OCI-M2 (cell line): ENCODE results near the gene PTPRB.

Experiments
- DNase-seq: peaks from one replicate; lab custom pipeline; 2025; ENCODE audit not compliant: unreplicated experiment; lab: John Stamatoyannopoulos, UW

PTPRB gene

DNA sequence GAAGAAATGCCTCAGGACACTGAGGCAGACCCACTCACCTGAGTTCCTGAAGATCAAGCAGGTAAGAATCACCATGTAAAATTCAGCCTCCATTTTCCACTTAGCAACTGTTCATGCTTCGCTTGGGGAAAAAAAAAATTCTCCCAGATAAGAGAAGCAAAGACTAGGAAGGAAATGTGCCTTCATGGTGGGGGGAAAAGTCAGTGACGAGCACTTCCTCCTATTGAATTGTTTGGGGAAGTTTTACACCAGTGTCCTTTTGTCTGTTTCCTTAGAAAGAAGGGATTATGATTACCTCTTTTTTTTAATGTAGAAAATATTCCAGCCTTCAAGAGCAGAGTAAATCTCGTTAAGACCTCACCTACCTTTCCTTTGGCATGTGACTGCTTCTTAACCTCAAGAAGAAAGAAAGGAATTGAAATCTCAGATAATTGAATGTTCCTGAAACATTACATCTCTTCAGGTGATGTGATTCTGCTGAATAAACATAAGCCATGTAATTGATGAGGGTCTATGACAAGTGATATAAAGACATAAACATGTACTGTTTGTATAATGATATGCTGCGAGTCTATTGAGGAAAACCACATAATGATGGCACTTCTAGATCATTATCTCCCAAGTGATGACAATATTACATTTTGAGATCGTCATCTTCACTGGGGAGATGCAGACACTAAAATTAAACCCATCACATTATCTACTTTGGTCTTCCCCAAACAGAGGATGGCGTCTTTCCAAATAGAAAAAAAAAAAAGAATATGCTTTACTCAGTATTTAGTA is at the start of gene PTPRB:
TSS of gene PTPRB (minus strand) at position 127 of the 783 bp plus-strand sequence. CDS start at position 93, 34 bp downstream.
- no peak for DNase-seq

DNA sequence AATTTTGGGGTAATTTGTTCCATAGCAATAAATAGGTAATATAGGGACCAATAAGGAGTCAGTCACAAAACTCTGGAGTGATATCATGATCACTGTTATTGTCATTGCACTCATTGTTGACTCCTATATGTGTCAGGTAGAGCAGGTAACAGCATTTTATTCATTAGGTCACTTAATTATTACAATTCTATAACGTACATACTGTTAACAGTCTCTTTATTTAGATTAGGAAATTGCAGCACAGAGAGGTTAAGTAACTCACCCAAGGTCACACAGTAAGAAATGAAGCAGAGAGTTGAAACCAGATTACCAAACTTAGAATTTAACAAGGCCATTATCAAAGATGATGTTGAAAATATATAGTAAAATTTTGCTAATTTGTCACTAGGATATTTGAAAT is 49.7 kb upstream of the PTPRB start:
- no peak for DNase-seq

DNA sequence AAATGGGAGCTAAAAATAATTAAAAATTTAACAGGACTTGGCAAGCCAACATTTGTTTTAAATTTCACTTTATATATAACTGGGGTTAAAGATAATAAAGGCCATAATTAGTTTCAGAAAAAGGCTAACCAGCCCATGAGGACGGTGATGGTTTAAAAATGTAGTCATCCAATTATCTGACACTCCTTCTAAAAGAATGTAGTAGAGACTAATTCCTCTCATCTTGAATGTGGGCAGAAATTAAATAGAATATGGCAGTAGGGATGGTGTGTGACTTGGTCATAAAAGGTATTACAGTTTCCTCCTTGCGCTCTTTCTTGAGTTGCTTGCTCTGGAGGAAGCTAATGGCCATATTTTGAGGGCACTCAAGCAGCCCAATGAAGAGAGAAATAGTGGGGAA is 49.1 kb upstream of the PTPRB start:
- no peak for DNase-seq

DNA sequence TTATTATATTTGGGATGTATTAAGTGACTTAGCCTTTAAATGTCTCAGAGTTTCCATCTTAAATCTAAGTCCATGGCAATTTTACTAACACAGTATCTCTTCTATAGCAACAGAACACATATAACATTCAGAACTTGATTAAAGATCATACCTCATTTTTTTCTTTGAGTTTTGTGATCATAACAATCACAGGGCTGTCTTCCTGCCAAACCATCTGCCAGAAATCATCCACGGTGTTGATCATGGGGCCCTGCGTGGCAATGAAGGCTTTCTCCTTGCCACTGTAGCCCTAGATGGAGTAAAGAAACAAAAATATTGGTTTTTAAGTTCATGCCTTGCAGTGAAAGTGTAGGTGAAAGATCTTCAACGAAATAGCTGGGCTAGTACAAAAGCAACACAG is 46.7 kb upstream of the PTPRB start:
- no peak for DNase-seq

DNA sequence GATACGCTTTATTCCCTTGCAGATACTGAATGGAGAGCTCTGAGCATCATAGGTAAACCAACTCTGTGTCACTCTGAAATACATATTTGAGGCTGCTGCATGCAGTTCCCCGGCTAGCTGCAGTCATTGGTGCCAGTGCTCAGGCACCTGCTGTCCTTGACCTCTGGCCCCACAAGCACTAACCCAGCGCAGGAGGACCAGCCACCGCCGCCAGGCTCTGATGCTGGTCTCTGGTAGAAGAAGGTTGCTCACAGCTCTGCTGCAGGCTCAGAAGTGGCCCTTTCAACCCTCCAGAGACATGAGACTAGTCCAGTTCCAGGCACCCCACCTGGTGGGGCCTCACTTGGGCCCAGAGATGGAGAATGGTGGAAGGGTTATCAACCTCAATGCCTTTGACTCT is 34.5 kb upstream of the PTPRB start:
- DNase-seq = no peak

DNA sequence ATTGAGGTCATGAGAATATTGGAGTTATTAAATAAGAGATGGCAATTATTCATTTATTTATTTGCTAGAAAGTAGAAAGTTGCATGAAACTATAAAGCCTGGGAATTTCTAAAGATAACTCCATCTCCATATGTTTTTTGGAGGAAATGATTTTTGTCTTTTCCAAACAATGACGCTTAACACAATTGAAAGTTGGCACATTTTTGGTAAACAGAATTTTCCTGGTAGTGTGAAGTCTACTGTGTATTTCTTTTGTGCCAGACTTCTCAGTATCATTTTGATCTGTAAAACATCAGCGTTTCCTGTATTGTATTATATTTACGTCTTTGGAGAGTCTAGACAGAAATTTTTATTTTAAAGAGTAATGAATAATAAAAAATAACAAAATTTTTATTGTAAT is 33.7 kb upstream of the PTPRB start:
- DNase-seq = no peak

DNA sequence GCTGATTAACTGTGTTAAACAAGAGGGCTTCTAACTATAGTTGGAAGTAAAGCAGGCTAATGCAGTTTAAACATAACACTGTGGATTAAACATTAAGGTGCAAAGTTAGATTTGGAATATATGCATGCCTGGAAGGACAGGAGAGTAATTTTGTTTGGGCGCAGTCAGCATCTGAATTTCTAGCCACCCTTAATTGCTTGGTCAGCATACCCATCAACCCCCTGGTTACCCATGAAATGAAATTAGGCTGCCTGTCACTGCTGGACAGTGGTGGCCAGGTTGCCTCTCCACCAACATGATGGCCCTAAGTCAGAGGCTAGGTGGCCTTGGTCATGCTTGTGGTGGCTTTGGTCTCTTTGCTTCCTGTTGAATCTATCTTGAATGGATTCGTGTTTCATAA is 30.0 kb upstream of the PTPRB start:
- no peak for DNase-seq

DNA sequence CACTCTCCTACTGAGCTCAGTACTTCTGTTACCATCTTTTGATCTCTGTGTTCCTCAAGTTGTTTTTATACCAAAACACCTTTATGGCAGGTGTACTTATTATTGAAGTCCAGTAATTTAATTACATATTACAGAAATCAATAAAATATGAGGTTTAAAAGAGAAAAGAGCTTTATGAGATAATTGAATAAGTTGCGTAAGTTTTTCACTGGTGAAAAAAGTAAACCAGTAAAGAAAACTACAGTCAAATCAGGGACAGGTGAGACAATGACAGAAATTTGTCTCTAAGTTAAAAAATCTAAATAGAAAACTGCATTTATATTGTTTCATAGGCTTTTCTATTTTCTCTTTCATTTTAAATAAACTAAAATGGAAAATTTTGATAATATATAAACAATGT is 29.1 kb upstream of the PTPRB start:
- DNase-seq = no peak

DNA sequence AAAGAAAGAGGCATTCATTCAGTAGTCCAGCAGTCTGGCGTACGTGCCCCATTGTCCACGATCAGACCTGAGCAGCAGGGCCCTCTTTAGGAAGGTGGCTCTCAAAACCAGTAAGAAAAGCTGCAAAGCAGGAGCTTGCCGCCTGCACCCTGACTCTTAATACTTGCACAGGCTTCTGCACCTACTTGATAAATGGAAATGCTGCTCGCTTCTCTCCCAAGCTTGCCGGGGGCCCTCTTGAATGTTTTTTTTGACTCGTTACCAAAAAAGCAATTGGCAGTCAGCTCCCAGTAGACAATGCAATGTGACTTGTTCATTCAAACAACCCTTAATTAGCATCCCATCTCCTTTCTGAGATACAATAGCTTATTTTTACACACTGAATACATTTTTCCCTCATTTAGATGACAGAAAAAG is 27.2 kb upstream of the PTPRB start:
- DNase-seq = no peak

DNA sequence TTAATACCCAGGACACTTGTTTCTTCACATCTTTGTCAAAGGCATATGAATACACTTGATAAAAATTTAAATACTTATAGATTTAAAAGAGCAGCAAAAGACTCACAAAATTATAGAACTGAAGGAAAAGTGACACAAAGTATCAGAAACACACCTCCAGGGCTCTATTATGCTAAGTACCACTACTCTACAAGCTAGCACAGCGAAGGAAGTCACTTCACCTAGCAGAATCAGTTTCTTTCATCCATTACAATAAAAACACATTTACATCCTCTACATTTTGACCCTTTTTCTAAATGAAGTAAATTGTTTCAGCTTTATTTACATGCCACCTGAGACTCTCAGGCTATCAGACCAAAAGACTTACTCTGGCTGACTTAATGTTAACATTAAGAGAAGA is 26.6 kb upstream of the PTPRB start:
- DNase-seq = no peak

DNA sequence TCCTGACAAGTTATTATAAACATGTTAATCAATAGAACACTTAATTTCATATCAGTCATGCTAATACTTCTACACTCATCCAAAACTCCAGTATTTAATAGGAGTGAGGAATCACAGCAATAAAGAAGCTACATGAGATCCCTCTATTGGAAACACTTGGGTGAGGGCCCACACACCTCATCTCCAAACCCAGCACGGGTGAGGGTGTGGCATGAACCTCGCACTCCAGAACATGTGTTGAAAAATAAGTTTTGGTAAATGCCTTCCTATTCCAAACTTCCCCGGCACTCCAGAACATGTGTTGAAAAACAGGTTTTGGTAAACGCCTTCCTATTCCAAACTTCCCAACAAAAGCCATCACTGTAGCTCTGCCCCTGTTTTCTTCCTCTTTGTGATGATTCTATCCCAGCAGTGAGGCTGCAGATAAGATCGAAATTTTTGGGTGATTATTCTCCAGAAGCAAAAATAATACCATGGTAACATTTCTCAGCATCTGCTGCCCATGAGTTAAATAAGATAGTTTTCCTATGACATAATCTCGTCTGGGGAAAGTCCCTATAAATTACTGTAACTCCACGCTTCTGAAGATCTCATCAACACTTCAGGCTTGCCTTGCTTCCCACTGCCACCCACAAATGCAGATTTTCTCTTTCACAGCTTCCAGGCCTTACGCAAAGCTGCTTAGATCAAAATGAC is 24.4 kb upstream of the PTPRB start:
- DNase-seq = no peak

DNA sequence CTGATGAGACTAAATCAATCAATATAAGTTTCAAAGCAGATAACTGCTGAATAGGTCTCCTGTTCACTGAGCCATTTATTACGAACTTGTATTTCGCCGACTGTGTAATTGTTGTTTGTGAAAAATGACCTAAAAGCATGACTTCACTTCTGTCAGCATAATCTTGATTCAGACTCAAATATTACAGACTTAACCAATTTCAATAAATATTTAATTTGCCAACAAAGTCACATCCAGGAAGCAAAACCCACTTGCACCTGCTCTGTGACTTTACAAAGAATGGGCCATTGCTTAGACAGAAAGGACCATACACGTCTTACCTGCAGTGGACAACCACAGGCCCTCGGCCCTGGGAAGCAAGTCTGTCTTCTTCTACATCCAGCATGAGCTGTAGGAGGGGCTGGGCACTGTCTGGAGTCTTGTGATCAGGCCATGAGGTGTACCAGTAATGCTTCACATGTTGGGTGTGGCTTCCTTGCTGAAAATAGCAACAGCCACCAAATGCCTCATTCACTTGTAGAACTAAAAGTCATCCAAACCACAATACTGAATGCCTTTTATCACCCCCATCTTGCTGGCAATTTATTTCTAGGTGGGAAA is 23.5 kb upstream of the PTPRB start:
- no peak for DNase-seq

DNA sequence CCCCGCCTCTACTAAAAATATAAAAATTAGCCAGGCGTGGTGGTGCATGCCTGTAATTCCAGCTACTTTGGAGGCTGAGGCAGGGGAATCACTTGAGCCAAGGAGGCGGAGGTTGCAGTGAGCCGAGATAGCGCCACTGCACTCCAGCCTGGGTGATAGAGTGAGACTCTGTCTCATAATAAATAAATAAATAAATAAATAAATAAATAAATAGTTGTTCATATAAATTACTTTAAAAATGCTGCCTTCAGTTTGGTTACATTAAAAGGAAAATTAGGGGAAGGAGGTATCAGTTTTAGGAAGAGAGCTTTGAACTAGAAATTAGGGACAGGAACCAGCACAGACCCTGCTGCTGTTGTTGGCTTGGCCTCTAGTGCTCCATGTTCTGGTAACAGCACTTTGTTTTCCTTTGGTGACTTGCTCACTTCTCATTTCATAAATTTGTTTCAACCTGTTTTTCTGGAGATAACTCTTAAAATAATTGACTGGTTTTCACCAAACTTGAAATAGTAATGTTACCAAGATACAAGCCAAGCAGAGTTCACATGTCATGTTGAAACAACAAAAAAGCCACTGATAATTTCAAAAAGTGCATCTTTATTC is 22.9 kb upstream of the PTPRB start:
- no peak for DNase-seq

DNA sequence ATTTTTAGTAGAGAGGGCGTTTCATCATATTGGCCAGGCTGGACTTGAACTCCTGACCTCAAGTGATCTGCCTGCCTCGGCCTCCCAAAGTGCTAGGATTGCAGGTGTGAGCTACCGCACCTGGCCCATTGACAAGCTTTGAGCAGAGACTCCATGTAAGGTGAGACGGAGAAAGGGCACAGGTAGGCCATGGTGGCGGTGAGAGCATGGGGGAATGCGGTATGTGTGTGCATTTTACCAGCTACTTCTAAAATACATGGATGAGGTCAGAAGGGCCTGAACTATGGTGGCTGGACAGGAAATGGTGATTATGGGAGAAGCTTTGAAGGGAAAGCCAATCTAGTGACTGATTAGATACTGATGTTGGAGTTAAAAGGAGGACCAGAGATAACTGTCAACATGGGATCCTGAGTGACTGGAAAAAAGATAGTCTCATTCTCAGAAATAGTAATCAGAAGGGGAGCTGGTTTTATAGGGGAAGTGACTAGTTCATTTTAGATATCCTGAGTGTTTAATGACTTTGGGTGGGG is 21.9 kb upstream of the PTPRB start:
- no peak for DNase-seq

DNA sequence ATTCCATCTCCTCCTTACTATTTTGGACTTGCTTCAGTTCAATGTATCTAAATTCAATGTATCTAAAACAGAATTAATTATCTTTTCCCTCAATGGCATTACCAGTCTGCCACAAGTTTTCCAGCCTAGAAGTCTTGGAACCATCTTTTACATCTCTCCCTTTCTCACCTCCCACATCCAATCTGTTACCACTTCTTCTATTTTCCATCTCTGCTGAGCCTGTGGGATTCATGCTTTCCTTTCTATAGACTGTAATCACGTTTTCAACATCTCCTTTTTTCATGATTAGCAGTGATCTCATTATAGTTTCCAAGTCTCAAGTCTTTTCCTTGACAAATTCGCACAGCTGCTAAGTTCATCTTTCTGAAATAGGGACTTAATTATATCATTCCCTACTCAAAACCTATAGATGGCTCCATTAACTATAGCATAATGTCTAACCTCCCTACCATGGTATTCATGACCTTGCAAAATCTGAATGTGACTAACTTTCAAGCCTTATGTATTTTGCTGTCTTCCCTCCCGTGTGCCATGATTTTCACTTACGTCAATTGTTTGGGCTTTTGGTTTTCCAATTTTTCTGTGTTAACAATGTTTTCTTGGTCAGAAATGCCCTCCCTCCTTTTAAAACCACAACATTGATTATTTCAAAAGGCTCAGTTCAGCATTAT is 20.5 kb upstream of the PTPRB start:
- DNase-seq = no peak

DNA sequence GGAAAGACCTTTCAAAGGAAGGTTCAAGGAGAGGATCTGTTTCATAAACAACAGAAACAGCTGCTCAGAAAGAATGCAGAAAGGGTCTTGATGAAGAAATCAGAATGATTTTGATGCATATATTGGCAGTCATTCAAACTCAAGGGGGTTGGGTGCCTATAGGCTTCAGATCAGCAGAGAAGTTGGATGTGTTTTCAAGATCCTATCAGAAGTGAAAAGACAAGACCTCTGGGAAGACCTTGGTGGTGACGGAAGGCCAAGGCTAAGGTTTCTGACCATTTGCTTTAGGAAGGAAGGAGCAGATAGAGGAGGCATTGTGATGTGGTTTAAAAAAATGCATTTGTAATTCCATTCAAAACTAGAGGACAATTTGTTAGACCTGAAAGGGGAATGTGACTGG is 15.2 kb upstream of the PTPRB start:
- no peak for DNase-seq

DNA sequence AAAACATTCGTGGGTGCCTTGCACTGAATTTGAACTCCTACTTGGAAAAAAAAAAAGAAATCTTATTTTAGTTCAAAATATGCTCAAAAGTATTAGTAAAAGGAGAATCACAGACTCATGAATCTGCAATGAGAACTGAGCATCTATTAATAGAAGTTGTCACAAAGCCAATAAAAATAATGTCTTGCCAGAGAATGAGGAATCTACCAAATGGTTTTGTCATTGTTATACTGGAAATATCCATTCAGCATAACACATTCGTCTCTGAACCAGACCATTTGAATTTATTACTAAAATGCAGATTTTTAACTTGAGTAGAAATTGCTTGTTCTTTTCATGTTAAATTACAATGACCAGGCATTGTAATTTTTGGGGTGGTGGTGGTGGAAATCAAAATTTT is 11.6 kb upstream of the PTPRB start:
- DNase-seq = no peak

DNA sequence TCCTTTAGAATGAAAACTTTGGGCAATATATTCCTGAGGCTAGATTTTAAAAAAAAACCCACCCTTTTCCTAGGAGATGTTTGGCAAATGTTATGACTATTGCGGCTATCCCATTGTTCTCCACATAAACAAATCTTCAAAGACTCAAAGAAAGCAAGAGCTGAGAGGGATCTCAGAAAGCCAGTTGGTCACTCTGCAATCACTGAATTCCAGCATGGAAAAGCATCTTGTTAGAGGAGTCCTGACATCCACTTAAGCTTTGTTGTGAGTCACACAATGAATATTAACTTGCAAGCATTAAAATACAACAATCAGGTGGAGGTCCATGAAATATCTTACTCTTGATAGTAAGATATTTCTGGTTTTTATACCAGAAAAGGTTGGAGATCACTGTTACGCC is 11.0 kb upstream of the PTPRB start:
- no peak for DNase-seq

DNA sequence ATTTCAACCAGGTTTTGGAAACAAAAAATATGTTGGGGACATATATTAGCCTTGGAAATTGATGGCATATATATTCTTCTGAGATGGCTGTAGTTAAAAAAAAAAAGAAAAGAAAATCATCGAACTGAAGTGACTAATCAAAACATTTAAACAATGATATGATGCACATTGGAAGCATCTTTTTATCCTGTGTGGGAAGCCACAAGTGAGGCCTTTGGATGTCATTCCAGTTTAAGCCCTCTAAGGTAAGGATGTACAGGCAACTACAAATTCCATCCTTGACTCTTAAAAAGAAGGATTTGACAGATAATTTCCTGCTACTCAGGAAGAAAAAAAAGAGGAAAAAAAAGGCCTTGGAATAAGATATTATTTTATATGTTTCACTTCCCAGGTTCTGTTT is 9.6 kb upstream of the PTPRB start:
- DNase-seq = no peak

DNA sequence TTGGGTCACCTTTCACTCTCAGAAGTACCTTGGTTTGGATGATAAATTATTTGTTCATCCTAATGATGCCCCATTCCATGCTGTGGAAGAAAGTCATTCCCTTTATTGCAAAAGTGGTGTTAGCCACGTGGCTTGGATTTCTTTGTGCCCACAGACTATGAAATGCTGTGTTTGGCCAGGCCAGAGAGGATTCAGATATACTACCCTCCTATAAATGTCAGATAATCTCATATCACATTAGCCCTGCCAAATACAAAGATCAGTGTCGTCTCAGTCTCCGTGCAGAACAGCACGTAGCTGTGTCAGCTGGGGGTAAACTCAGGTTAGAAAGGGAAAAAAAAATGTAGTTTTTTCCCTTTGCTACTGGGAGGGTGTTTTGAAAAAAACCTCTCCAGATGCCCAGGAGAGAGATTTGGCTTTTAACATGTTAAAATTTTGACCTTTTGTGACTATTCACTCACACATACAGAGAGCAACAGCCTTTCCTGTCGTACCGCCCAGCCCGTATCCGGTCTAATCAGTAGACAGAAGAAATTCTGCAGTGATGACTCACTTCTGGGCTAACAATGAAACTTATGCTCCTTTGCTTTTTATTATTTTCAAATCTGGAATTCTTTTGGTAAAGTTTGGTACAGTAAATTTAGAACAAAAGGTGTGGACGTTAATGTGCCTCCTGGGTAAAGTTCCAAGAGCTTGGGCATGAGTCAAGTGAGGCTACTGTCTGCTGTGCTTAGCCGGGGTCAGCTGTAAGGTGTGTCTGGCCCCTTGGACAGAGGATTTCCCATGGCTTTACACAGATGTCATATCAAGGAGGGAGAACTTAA is 8.5 kb upstream of the PTPRB start:
- no peak for DNase-seq
